HepG2 (cell line): Measurements from ENCODE around the gene GADD45GIP1. TPM values are rescaled to one million over a fixed set of nuclear protein-coding genes. Genes with fewer than 3 reads are reported as not detected.
A peak's percentile ranks its signal among the peaks of the same experiment; 100 is the strongest.

Experiments
- E2F2 ChIP-seq: sonication (generic); formaldehyde crosslinking; IDR thresholded peaks from 2 replicates; pipeline ENCODE4 v1.4.0; 2020; ENCODE audit warnings: missing genetic modification reagents, borderline replicate concordance
- FUBP1 ChIP-seq: sonication (generic); formaldehyde crosslinking; IDR thresholded peaks from 2 replicates; pipeline ENCODE4 v1.5.1; 2020; ENCODE audit warnings: missing genetic modification reagents, mild to moderate bottlenecking, borderline replicate concordance
- GMEB1 ChIP-seq: sonication (generic); formaldehyde crosslinking; IDR thresholded peaks from 2 replicates; pipeline ENCODE4 v1.5.1; 2020; ENCODE audit warnings: missing genetic modification reagents, mild to moderate bottlenecking, borderline replicate concordance
- HNF4A ChIP-seq: sonication (generic); formaldehyde crosslinking; IDR thresholded peaks from 2 replicates; pipeline ENCODE4 v1.4.0; 2020; ENCODE audit warnings: missing genetic modification reagents
- HOXA7 ChIP-seq: sonication (generic); formaldehyde crosslinking; IDR thresholded peaks from 2 replicates; pipeline ENCODE4 v1.8.1; 2022; ENCODE audit warnings: mild to moderate bottlenecking, missing genetic modification reagents, moderate library complexity
- MYPOP ChIP-seq: sonication (generic); formaldehyde crosslinking; IDR thresholded peaks from 2 replicates; pipeline ENCODE4 v1.8.1; 2023; ENCODE audit warnings: mild to moderate bottlenecking, moderate library complexity, missing genetic modification reagents
- NR2F1 ChIP-seq, 2 experiments: fragments of 450-650 bp in 1 of 2; formaldehyde crosslinking in 1 of 2; IDR thresholded peaks; 2 replicates each; pipeline versions ENCODE4 v1.5.0 to v1.6.1; 2016 to 2020; ENCODE audit warnings: mild to moderate bottlenecking in 1 of 2, missing compliant biosample characterization in 1 of 2, missing genetic modification reagents in 1 of 2, moderate library complexity in 1 of 2
- POLR2G ChIP-seq: fragments of 200-400 bp; formaldehyde crosslinking; IDR thresholded peaks from 2 replicates; pipeline ENCODE4 v1.6.1; 2018; ENCODE audit warnings: mild to moderate bottlenecking, low read depth, low read length, moderate library complexity
- TFAP4 ChIP-seq: sonication (generic); IDR thresholded peaks from 2 replicates; pipeline ENCODE4 v1.6.1; 2016; ENCODE audit warnings: low read depth, borderline replicate concordance
- TIGD3 ChIP-seq: sonication (generic); formaldehyde crosslinking; IDR thresholded peaks from 2 replicates; pipeline ENCODE4 v1.5.1; 2020; ENCODE audit warnings: mild to moderate bottlenecking, missing genetic modification reagents, borderline replicate concordance
- U2AF1 ChIP-seq: fragments of 200-400 bp; formaldehyde crosslinking; optimal IDR thresholded peaks from 2 replicates; pipeline ENCODE3; 2017; ENCODE audit warnings: mild to moderate bottlenecking, low read depth, low read length
- ZGPAT ChIP-seq: IDR thresholded peaks from 2 replicates; pipeline ENCODE4 v1.6.1; 2016; ENCODE audit warnings: mild to moderate bottlenecking
- ZNF260 ChIP-seq: sonication (generic); formaldehyde crosslinking; IDR thresholded peaks from 2 replicates; pipeline ENCODE4 v1.4.0; 2020; ENCODE audit warnings: missing genetic modification reagents, low read depth, mild to moderate bottlenecking, borderline replicate concordance
- ZNF34 ChIP-seq: sonication (generic); formaldehyde crosslinking; IDR thresholded peaks from 2 replicates; pipeline ENCODE4 v1.4.0; 2020; ENCODE audit warnings: mild to moderate bottlenecking, missing genetic modification reagents, borderline replicate concordance
- ZNF546 ChIP-seq: sonication (generic); formaldehyde crosslinking; conservative IDR thresholded peaks from 2 replicates; pipeline ENCODE4 v1.8.1; 2023; ENCODE audit warnings: mild to moderate bottlenecking, missing genetic modification reagents
- ZNF567 ChIP-seq: sonication (generic); formaldehyde crosslinking; IDR thresholded peaks from 2 replicates; pipeline ENCODE4 v1.8.1; 2023; ENCODE audit warnings: mild to moderate bottlenecking, missing genetic modification reagents, borderline replicate concordance
- polyA plus RNA-seq, 8 experiments: library from polyadenylated mRNA; depleted of rRNA in 3 of 8; stranded (reverse) in 7 of 8; unstranded in 1 of 8; fragments of >200 nt; fragmentation: Illumina TruSeq in 4 of 8; extraction: Trizol in 4 of 8; gene quantifications; 2 replicates each; pipeline versions ENCODE4 v1.2.1 to v1.2.3, GENCODE V29; 2011 to 2016; ENCODE audit warnings: low read depth in 4 of 8, missing spikeins in 1 of 8, mixed read lengths in 1 of 8; ENCODE audit not compliant: insufficient read depth in 1 of 8
- total RNA-seq, 5 experiments: library from RNA; depleted of rRNA; stranded (reverse); fragments of >200 nt; fragmentation: Illumina TruSeq; extraction: Trizol; gene quantifications; 2 replicates each; pipeline ENCODE4 v1.2.3, GENCODE V29; 2016; ENCODE audit warnings: low read depth in 1 of 5

GADD45GIP1 gene
- total and polyA plus RNA-seq, 2 of the 13 experiments (the other 11 are each of a cell fraction or from before 2014, with no cell fraction given), result 24.6 to 30.7 TPM

- peak; percentile 14; the same call in 1 of the 2 replicates for TF ChIP-seq ZGPAT (CRISPR knock-in tag)
- no peak for TF ChIP-seq HNF4A
- TF ChIP-seq FUBP1 (CRISPR knock-in tag), result no peak
- TF ChIP-seq NR2F1 (CRISPR knock-in tag; IDR thresholded peaks at IDR 0.05), result no peak
- TF ChIP-seq MYPOP (CRISPR knock-in tag), result no peak
- TF ChIP-seq POLR2G, result no peak; the same call in 1 of the 2 replicates
- TF ChIP-seq HOXA7 (CRISPR knock-in tag), result no peak
- no peak for TF ChIP-seq ZNF260 (CRISPR knock-in tag)
- TF ChIP-seq TIGD3 (CRISPR knock-in tag), result no peak
- TF ChIP-seq ZNF34 (CRISPR knock-in tag), result peak; percentile 84
- TF ChIP-seq GMEB1 (CRISPR knock-in tag), result no peak
- TF ChIP-seq ZNF546 (CRISPR knock-in tag), result no peak
- no peak for TF ChIP-seq ZNF567 (CRISPR knock-in tag)
- TF ChIP-seq U2AF1, result no peak
- no peak for TF ChIP-seq E2F2 (CRISPR knock-in tag)
- TF ChIP-seq TFAP4, result no peak
Observed at GRCh38 chr19:12938779-12939601, 18.0 kb downstream of the GADD45GIP1 start (continued).
